Measurements from ENCODE around the gene KMT2A.

KMT2A gene

DNA sequence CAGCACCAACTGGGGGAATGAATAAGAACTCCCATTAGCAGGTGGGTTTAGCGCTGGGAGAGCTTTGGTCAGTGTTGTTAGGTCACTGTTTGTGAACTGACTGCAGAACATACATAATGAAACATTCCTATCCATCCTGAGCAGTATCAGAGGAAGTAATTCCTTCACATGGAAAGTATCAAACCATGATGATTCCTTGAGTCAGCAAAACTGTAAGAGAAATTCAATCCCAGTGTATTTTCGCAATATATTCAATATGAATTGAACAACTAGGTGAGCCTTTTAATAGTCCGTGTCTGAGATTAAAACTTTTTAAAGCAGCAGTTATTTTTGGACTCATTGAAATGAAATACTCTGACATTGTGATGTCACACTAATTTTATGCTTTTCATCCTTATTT, 48.1 kb downstream of the KMT2A start:
- Histone ChIP-seq H3K36me3 (ENCODE audit: control insufficient read depth, insufficient read depth, low read length) (peaks cover 10% of the 10 kb centered on the region), H3K4me3 (replicated peaks; ENCODE audit: low read depth, low read length) (no peak overlapping the region), H3K27me3 (replicated peaks; ENCODE audit: control insufficient read depth, insufficient read depth, low read length) (no peaks in the 10 kb centered on the region)
- DNase-seq (ENCODE audit: extremely low read depth, insufficient read length), result no peak
- TF ChIP-seq, protein P1, sequence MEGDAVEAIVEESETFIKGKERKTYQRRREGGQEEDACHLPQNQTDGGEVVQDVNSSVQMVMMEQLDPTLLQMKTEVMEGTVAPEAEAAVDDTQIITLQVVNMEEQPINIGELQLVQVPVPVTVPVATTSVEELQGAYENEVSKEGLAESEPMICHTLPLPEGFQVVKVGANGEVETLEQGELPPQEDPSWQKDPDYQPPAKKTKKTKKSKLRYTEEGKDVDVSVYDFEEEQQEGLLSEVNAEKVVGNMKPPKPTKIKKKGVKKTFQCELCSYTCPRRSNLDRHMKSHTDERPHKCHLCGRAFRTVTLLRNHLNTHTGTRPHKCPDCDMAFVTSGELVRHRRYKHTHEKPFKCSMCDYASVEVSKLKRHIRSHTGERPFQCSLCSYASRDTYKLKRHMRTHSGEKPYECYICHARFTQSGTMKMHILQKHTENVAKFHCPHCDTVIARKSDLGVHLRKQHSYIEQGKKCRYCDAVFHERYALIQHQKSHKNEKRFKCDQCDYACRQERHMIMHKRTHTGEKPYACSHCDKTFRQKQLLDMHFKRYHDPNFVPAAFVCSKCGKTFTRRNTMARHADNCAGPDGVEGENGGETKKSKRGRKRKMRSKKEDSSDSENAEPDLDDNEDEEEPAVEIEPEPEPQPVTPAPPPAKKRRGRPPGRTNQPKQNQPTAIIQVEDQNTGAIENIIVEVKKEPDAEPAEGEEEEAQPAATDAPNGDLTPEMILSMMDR (IDR thresholded peaks at IDR 0.05; ENCODE audit: insufficient read depth, low read length, poor library complexity, severe bottlenecking), result no peak

DNA sequence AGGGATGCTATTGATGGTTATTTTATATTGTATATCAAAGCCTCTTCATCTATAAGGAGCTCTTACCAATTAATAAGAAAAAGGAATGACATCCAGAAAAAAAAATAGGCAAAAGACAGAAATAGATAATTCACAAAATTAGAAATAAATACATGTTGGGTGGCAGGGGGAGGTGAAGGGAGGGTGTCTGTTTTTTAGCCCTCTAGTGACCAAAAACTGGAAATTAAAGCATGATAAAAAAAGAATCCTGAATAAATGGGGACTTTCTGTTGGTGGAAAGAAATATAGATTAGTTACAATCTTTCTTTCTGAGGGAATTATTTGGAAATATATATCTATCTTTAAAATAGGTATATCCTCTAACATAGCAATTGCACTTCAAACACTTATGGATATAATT, 49.0 kb downstream of the KMT2A start:
- TF ChIP-seq, protein P1 (IDR thresholded peaks at IDR 0.05; ENCODE audit: insufficient read depth, low read length, poor library complexity, severe bottlenecking), result no peak
- H3K36me3 ChIP-seq (ENCODE audit: control insufficient read depth, insufficient read depth, low read length), result peaks cover 12% of the 10 kb centered on the region
- DNase-seq (ENCODE audit: extremely low read depth, insufficient read length), result no peak
- H3K27me3 ChIP-seq (replicated peaks; ENCODE audit: control insufficient read depth, insufficient read depth, low read length), result no peaks in the 10 kb centered on the region
- H3K4me3 ChIP-seq (replicated peaks; ENCODE audit: low read depth, low read length), result no peak overlapping the region

DNA sequence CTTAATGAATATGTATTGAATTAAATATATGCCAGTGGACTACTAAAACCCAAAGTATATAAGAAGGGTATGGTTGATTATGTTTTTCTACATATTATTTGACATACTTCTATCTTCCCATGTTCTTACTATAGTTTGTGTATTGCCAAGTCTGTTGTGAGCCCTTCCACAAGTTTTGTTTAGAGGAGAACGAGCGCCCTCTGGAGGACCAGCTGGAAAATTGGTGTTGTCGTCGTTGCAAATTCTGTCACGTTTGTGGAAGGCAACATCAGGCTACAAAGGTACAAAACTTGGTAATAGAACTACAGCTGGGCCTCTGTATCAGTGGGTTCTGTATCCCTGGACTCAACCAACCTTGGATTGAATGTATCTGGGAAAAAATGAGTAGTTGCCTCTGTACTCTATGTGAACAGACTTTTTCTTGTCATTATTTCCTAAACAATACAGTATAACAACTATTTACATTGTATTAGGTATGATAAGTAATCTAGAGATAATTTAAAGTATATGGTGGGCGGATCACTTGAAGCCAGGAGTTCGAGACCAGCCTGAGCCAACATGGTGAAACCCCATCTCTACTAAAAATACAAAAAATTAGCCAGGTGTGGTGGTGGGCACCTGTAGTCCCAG, 52.3 kb downstream of the KMT2A start:
- no peaks in the 10 kb centered on the region for H3K27me3 ChIP-seq (replicated peaks; ENCODE audit: control insufficient read depth, insufficient read depth, low read length)
- peaks cover 12% of the 10 kb centered on the region for H3K36me3 ChIP-seq (ENCODE audit: control insufficient read depth, insufficient read depth, low read length)
- TF ChIP-seq, protein P1 (IDR thresholded peaks at IDR 0.05; ENCODE audit: insufficient read depth, low read length, poor library complexity, severe bottlenecking), result peak; percentile 74
- H3K4me3 ChIP-seq (replicated peaks; ENCODE audit: low read depth, low read length), result no peak overlapping the region
- DNase-seq (ENCODE audit: extremely low read depth, insufficient read length), result peak; percentile 29

GRCh38 chr11:118491041-118491440, 54.7 kb downstream of the KMT2A start:
- TF ChIP-seq, protein P1 (IDR thresholded peaks at IDR 0.05; ENCODE audit: insufficient read depth, low read length, poor library complexity, severe bottlenecking), result no peak
- Histone ChIP-seq H3K27me3 (replicated peaks; ENCODE audit: control insufficient read depth, insufficient read depth, low read length) (no peaks in the 10 kb centered on the region), H3K36me3 (ENCODE audit: control insufficient read depth, insufficient read depth, low read length) (peaks cover 11% of the 10 kb centered on the region), H3K4me3 (replicated peaks; ENCODE audit: low read depth, low read length) (no peak overlapping the region)
- DNase-seq (ENCODE audit: extremely low read depth, insufficient read length), result no peak

GRCh38 chr11:118497831-118498230, 61.5 kb downstream of the KMT2A start:
- no peak for DNase-seq (ENCODE audit: extremely low read depth, insufficient read length)
- no peak overlapping the region for H3K4me3 ChIP-seq (replicated peaks; ENCODE audit: low read depth, low read length)
- no peaks in the 10 kb centered on the region for H3K27me3 ChIP-seq (replicated peaks; ENCODE audit: control insufficient read depth, insufficient read depth, low read length)
- TF ChIP-seq, protein P1 (IDR thresholded peaks at IDR 0.05; ENCODE audit: insufficient read depth, low read length, poor library complexity, severe bottlenecking), result no peak
- H3K36me3 ChIP-seq (ENCODE audit: control insufficient read depth, insufficient read depth, low read length), result peaks cover 14% of the 10 kb centered on the region

DNA sequence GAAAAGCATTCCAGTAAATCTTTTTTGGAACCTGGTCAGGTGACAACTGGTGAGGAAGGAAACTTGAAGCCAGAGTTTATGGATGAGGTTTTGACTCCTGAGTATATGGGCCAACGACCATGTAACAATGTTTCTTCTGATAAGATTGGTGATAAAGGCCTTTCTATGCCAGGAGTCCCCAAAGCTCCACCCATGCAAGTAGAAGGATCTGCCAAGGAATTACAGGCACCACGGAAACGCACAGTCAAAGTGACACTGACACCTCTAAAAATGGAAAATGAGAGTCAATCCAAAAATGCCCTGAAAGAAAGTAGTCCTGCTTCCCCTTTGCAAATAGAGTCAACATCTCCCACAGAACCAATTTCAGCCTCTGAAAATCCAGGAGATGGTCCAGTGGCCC, 66.9 kb downstream of the KMT2A start:
- H3K36me3 ChIP-seq (ENCODE audit: control insufficient read depth, insufficient read depth, low read length), result peaks cover 33% of the 10 kb centered on the region

More for the DNA sequence above, 66.9 kb downstream of the KMT2A start:
- TF ChIP-seq, protein P1 (IDR thresholded peaks at IDR 0.05; ENCODE audit: insufficient read depth, low read length, poor library complexity, severe bottlenecking), result no peak
- no peak overlapping the region for H3K4me3 ChIP-seq (replicated peaks; ENCODE audit: low read depth, low read length)
- H3K27me3 ChIP-seq (replicated peaks; ENCODE audit: control insufficient read depth, insufficient read depth, low read length), result no peaks in the 10 kb centered on the region
- no peak for DNase-seq (ENCODE audit: extremely low read depth, insufficient read length)

Measured in GM06990 (cell line).